Peyer's patch (tissue), 4 donors: ENCODE results near the gene SUGCT.

Experiments used
- POLR2A ChIP-seq, 2 donors: fragments of 450-650 bp; IDR thresholded peaks; one replicate each; pipeline ENCODE4 v1.5.1; 2017; ENCODE audit warnings: antibody characterized with exemption in 2 of 2, mild to moderate bottlenecking in 2 of 2, moderate library complexity in 2 of 2
- TF ChIP-seq, protein P1 (sequence below), 6 experiments: fragments of 450-650 bp in 4 of 6; fragments of 200-600 bp in 2 of 6; sonication (generic) in 1 of 6; IDR thresholded peaks; one replicate each; pipeline ENCODE4 v1.5.1; 2017 to 2019; ENCODE audit warnings: antibody characterized with exemption in 6 of 6, mild to moderate bottlenecking in 3 of 6, moderate library complexity in 1 of 6

- TF ChIP-seq POLR2A (IDR thresholded peaks at IDR 0.05): no peak
- TF ChIP-seq, protein P1, sequence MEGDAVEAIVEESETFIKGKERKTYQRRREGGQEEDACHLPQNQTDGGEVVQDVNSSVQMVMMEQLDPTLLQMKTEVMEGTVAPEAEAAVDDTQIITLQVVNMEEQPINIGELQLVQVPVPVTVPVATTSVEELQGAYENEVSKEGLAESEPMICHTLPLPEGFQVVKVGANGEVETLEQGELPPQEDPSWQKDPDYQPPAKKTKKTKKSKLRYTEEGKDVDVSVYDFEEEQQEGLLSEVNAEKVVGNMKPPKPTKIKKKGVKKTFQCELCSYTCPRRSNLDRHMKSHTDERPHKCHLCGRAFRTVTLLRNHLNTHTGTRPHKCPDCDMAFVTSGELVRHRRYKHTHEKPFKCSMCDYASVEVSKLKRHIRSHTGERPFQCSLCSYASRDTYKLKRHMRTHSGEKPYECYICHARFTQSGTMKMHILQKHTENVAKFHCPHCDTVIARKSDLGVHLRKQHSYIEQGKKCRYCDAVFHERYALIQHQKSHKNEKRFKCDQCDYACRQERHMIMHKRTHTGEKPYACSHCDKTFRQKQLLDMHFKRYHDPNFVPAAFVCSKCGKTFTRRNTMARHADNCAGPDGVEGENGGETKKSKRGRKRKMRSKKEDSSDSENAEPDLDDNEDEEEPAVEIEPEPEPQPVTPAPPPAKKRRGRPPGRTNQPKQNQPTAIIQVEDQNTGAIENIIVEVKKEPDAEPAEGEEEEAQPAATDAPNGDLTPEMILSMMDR (IDR thresholded peaks at IDR 0.05): no peak
Observed at GRCh38 chr7:40721342-40721949, 586.6 kb downstream of the SUGCT start.
